IMR-90 (cell line): ENCODE measurements around the gene TASP1.

Source experiments
- BHLHE40 ChIP-seq: fragments of 150-350 bp; IDR thresholded peaks from 2 replicates; pipeline ENCODE4 v1.6.1; 2016; ENCODE audit warnings: mild to moderate bottlenecking, low read depth, low read length
- CEBPB ChIP-seq: IDR thresholded peaks from 2 replicates; pipeline ENCODE4 v1.6.1; 2012; ENCODE audit warnings: low read depth, low read length, improper control_type of control experiment
- ELK1 ChIP-seq: fragments of 150-350 bp; IDR thresholded peaks from 2 replicates; pipeline ENCODE4 v1.6.1; 2016; ENCODE audit warnings: low read depth, mild to moderate bottlenecking, low read length, moderate library complexity, borderline replicate concordance
- MXI1 ChIP-seq: IDR thresholded peaks from 2 replicates; pipeline ENCODE4 v1.6.1; 2012; ENCODE audit warnings: low read depth, mild to moderate bottlenecking, low read length, moderate library complexity, borderline replicate concordance
- POLR2A ChIP-seq: IDR thresholded peaks from 2 replicates; pipeline ENCODE4 v1.6.1; 2012; ENCODE audit warnings: mild to moderate bottlenecking, low read depth, low read length
- RAD21 ChIP-seq: IDR thresholded peaks from 2 replicates; pipeline ENCODE4 v1.6.1; 2012; ENCODE audit warnings: low read length, improper control_type of control experiment
- RFX5 ChIP-seq: IDR thresholded peaks from 2 replicates; pipeline ENCODE4 v1.8.0; 2012; ENCODE audit warnings: low read depth, mild to moderate bottlenecking, low read length, moderate library complexity
- USF2 ChIP-seq: fragments of 150-350 bp; IDR thresholded peaks from 2 replicates; pipeline ENCODE4 v1.6.1; 2017; ENCODE audit warnings: mild to moderate bottlenecking, antibody characterized with exemption, low read length, low read depth
- TF ChIP-seq, protein P1 (sequence below): conservative IDR thresholded peaks from 2 replicates; pipeline ENCODE4 v1.5.1; 2012; ENCODE audit warnings: mild to moderate bottlenecking, low read depth, low read length, improper control_type of control experiment

GRCh38 chr20:13684566-13685222 lies 46.0 kb upstream of the TASP1 start:
- TF ChIP-seq, protein P1, sequence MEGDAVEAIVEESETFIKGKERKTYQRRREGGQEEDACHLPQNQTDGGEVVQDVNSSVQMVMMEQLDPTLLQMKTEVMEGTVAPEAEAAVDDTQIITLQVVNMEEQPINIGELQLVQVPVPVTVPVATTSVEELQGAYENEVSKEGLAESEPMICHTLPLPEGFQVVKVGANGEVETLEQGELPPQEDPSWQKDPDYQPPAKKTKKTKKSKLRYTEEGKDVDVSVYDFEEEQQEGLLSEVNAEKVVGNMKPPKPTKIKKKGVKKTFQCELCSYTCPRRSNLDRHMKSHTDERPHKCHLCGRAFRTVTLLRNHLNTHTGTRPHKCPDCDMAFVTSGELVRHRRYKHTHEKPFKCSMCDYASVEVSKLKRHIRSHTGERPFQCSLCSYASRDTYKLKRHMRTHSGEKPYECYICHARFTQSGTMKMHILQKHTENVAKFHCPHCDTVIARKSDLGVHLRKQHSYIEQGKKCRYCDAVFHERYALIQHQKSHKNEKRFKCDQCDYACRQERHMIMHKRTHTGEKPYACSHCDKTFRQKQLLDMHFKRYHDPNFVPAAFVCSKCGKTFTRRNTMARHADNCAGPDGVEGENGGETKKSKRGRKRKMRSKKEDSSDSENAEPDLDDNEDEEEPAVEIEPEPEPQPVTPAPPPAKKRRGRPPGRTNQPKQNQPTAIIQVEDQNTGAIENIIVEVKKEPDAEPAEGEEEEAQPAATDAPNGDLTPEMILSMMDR: no peak
- TF ChIP-seq POLR2A: no peak
- TF ChIP-seq MXI1: no peak
- no peak for TF ChIP-seq CEBPB
- TF ChIP-seq RAD21: no peak
- TF ChIP-seq USF2: no peak
- TF ChIP-seq RFX5: no peak
- TF ChIP-seq ELK1: no peak
- no peak for TF ChIP-seq BHLHE40
